OCI-LY7 (cell line): ENCODE data around the gene C3. TPM values are rescaled to one million over a fixed set of nuclear protein-coding genes. Genes with fewer than 3 reads are reported as not detected.
"Not testable (repeated sequence)": the region's sequence is repeated elsewhere in the genome, so short reads cannot be mapped to it uniquely, and the experiment has no call there.

Experiments
- BruUV-seq: library from RNA; stranded (reverse); fragments of 400-500 nt; replicated peaks from 2 replicates; lab custom pipeline; 2021; lab: Mats Ljungman, UMichigan
- CTCF ChIA-PET: fragments of 300-600 bp; sonication (Branson Sonifier 250); formaldehyde crosslinking; loops from one replicate; lab custom pipeline; 2022; ENCODE audit warnings: antibody characterized with exemption; ENCODE audit not compliant: unreplicated experiment; lab: Charles Lee
- POLR2A ChIA-PET: fragments of 300-600 bp; sonication (Branson Sonifier 250); formaldehyde crosslinking; loops from one replicate; lab custom pipeline; 2022; ENCODE audit warnings: antibody characterized with exemption; lab: Charles Lee
- DNase-seq: peaks from one replicate; pipeline ENCODE4 v3.0.0-alpha.2; 2015; ENCODE audit warnings: low spot score
- H2AFZ ChIP-seq: fragments of 200-600 bp; sonication (generic), shearing (Covaris generic); 2 replicates; pipeline ENCODE4 v1.6.1; 2014; ENCODE audit warnings: mild to moderate bottlenecking, antibody characterized with exemption, low read length, moderate library complexity
- H3K27ac ChIP-seq: fragments of 200-600 bp; sonication (generic); 2 replicates; pipeline ENCODE4 v1.5.1; 2014; ENCODE audit warnings: mixed run types, low read depth, mild to moderate bottlenecking, moderate library complexity, low read length, inconsistent platforms; ENCODE audit not compliant: poor library complexity, severe bottlenecking
- H3K36me3 ChIP-seq: fragments of 200-600 bp; sonication (generic); 2 replicates; pipeline ENCODE4 v1.6.1; 2014; ENCODE audit warnings: mild to moderate bottlenecking, antibody characterized with exemption, low read length, moderate library complexity, mixed read lengths; ENCODE audit not compliant: insufficient read depth
- H3K4me1 ChIP-seq: fragments of 200-600 bp; sonication (generic); 2 replicates; pipeline ENCODE4 v1.5.1; 2014; ENCODE audit warnings: mild to moderate bottlenecking, low read length; ENCODE audit not compliant: insufficient read depth, poor library complexity, severe bottlenecking
- H3K4me2 ChIP-seq: fragments of 200-600 bp; sonication (generic); 2 replicates; pipeline ENCODE4 v1.6.1; 2014; ENCODE audit warnings: mild to moderate bottlenecking, low read length
- H3K4me3 ChIP-seq: fragments of 200-600 bp; sonication (generic); 2 replicates; pipeline ENCODE4 v1.5.1; 2014; ENCODE audit warnings: mild to moderate bottlenecking, low read depth, low read length; ENCODE audit not compliant: poor library complexity, severe bottlenecking
- H3K79me2 ChIP-seq: fragments of 200-600 bp; sonication (generic); 2 replicates; pipeline ENCODE4 v1.6.1; 2016; ENCODE audit warnings: low read depth, mild to moderate bottlenecking, low read length, moderate library complexity, mixed read lengths; ENCODE audit not compliant: insufficient read depth
- H3K9me2 ChIP-seq: fragments of 200-600 bp; sonication (generic); 2 replicates; pipeline ENCODE4 v1.6.1; 2016; ENCODE audit warnings: mild to moderate bottlenecking, low read length, mixed read lengths; ENCODE audit not compliant: insufficient read depth
- H3K9me3 ChIP-seq: fragments of 200-600 bp; sonication (generic); 2 replicates; pipeline ENCODE4 v1.6.1; 2014; ENCODE audit warnings: mild to moderate bottlenecking, mixed run types, low read length, mixed read lengths
- H4K20me1 ChIP-seq: fragments of 200-600 bp; sonication (generic); 2 replicates; pipeline ENCODE4 v1.6.1; 2014; ENCODE audit warnings: mild to moderate bottlenecking, antibody characterized with exemption, low read length, moderate library complexity, mixed read lengths; ENCODE audit not compliant: insufficient read depth
- EZH2phosphoT487 ChIP-seq: fragments of 200-600 bp; sonication (generic); IDR thresholded peaks from 2 replicates; pipeline ENCODE4 v1.6.1; 2018; ENCODE audit warnings: low read depth, borderline replicate concordance, mild to moderate bottlenecking, mixed run types, antibody characterized with exemption, low read length, moderate library complexity, mixed read lengths
- intact Hi-C: fragments of 100-400 bp; cut with micrococcal nuclease; formaldehyde crosslinking; loops from one replicate; pipeline ENCODE4 v1.10.0; 2022; ENCODE audit not compliant: unreplicated experiment
- total RNA-seq, 2 experiments: library from RNA; depleted of rRNA in 1 of 2; stranded (reverse); fragments of >200 nt in 1 of 2; shearing (Covaris generic) in 1 of 2; gene quantifications; 2 replicates each; pipeline ENCODE4 v1.2.3, GENCODE V29; 2014 to 2022
- TF ChIP-seq, protein P1 (sequence below): fragments of 200-600 bp; sonication (generic); conservative IDR thresholded peaks from 2 replicates; pipeline ENCODE4 v1.5.1; 2014; ENCODE audit warnings: mild to moderate bottlenecking, antibody characterized with exemption, low read length, moderate library complexity, mixed read lengths

The C3 gene
- total RNA-seq, 2 experiments from 2014 or later, result 0.13 TPM; not detected in 1

GRCh38 chr19:6648141-6648715 lies 72.2 kb downstream of the C3 start:
- TF ChIP-seq, protein P1, sequence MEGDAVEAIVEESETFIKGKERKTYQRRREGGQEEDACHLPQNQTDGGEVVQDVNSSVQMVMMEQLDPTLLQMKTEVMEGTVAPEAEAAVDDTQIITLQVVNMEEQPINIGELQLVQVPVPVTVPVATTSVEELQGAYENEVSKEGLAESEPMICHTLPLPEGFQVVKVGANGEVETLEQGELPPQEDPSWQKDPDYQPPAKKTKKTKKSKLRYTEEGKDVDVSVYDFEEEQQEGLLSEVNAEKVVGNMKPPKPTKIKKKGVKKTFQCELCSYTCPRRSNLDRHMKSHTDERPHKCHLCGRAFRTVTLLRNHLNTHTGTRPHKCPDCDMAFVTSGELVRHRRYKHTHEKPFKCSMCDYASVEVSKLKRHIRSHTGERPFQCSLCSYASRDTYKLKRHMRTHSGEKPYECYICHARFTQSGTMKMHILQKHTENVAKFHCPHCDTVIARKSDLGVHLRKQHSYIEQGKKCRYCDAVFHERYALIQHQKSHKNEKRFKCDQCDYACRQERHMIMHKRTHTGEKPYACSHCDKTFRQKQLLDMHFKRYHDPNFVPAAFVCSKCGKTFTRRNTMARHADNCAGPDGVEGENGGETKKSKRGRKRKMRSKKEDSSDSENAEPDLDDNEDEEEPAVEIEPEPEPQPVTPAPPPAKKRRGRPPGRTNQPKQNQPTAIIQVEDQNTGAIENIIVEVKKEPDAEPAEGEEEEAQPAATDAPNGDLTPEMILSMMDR, result no peak
- no peak for TF ChIP-seq EZH2phosphoT487
- Histone ChIP-seq H3K9me3 (no peaks in the 10 kb centered on the region), H3K4me1 (no peaks in the 10 kb centered on the region), H3K4me2 (no peak overlapping the region), H3K27ac (no peak overlapping the region), H3K79me2 (no peaks in the 10 kb centered on the region), H3K4me3 (no peak overlapping the region), H3K36me3 (no peaks in the 10 kb centered on the region), H4K20me1 (no peaks in the 10 kb centered on the region), H3K9me2 (no peaks in the 10 kb centered on the region), H2AFZ (no peak overlapping the region)
- ChIA-PET CTCF (no interaction called here), POLR2A (interaction anchor here (0.5 to 0.6 kb wide), 2 partner anchors 61 to 388 kb away, joined by 3 read pairs; no protein-coding TSS in a partner anchor)
- intact Hi-C loops, result no loop called here
- no TSS peak for BruUV-seq
- DNase-seq, result no peak

DNA sequence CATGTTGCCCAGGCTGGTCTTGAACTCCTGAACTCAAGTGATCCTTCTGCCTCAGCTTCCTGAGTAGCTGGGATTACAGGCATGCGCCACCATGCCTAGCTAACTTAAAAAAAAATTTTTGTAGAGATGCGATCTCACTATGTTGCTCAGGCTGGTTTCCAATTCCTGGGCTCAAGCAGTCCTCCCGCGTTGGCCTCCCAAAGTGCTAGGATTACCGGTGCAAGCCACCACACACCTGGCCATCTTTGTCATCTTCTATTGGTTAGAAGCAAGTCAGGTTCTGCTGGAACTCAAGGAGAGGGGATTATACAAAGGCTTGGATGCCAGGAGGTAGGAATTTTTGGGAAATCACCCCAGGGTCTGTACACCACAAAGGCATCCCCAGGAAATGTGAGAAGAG lies 75.7 kb downstream of the C3 start:
- Histone ChIP-seq H3K79me2 (no peaks in the 10 kb centered on the region), H3K4me2 (no peak overlapping the region), H3K4me3 (no peak overlapping the region), H3K4me1 (peaks cover 18% of the 10 kb centered on the region), H3K9me3 (no peaks in the 10 kb centered on the region), H3K36me3 (no peaks in the 10 kb centered on the region), H4K20me1 (no peaks in the 10 kb centered on the region), H2AFZ (no peak overlapping the region), H3K9me2 (no peaks in the 10 kb centered on the region), H3K27ac (no peak overlapping the region)
- TF ChIP-seq EZH2phosphoT487, result no peak
- TF ChIP-seq, protein P1, result no peak
- POLR2A ChIA-PET, result interaction anchor here (1.1 kb wide), 1 partner anchor 219 kb away, joined by 3 read pairs; no protein-coding TSS in a partner anchor
- intact Hi-C loops, result no loop called here
- DNase-seq, result no peak
- CTCF ChIA-PET, result no interaction called here
- no TSS peak for BruUV-seq

DNA sequence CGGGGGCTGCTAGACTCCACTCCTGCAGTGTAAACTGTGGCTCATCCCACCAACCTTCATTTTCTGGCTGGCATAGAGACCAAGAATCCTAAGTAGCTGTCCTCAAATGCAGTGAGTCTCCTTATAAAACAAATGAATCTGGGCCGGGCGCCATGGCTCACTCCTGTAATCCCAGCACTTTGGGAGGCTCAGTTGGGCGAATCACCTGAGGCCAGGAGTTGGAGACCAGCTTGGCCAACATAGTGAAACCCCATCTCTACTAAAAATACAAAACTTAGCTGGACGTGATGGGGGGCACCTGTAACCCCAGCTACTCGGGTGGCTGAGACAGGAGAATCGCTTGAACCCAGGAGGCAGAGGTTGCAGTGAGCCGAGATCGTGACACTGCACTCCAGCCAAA lies 80.1 kb downstream of the C3 start:
- Histone ChIP-seq H3K4me2 (peak overlapping the region; percentile 12; the same call in 1 of the 2 replicates), H3K4me1 (peaks cover 31% of the 10 kb centered on the region)
- CTCF ChIA-PET, POLR2A ChIA-PET, H3K4me3 ChIP-seq, H2AFZ ChIP-seq, H3K9me3 ChIP-seq, H3K9me2 ChIP-seq, BruUV-seq, DNase-seq, H3K79me2 ChIP-seq, H4K20me1 ChIP-seq, H3K27ac ChIP-seq, intact Hi-C loops, H3K36me3 ChIP-seq: not testable (repeated sequence)
